CD4-positive, alpha-beta T cell (primary cell): ENCODE measurements around the gene CAMSAP1. TPM values are rescaled to one million over a fixed set of nuclear protein-coding genes. Genes with fewer than 3 reads are reported as not detected.

Experiments used
- ATAC-seq: fragments of 200-7000 bp; cut with Tn5 transposase; one replicate; pipeline ENCODE4 v1.10.0; 2022; ENCODE audit warnings: mild to moderate bottlenecking; ENCODE audit not compliant: poor library complexity
- CTCF ChIA-PET: fragments of 350-600 bp; sonication (Branson Sonifier 250); formaldehyde crosslinking; loops from one replicate; lab custom pipeline; 2021; ENCODE audit warnings: antibody characterized with exemption, inconsistent platforms; lab: Charles Lee
- POLR2A ChIA-PET: fragments of 350-600 bp; sonication (Branson Sonifier 250); formaldehyde crosslinking; loops from one replicate; lab custom pipeline; 2021; ENCODE audit warnings: antibody characterized with exemption, inconsistent platforms; lab: Charles Lee
- DNase-seq, 14 experiments: peaks; one replicate each; pipeline ENCODE4 v3.0.0-alpha.2; 2013 to 2020; ENCODE audit warnings: mixed read lengths in 2 of 14
- H3K27ac ChIP-seq, 2 donors: one replicate each; pipeline versions ENCODE4 v1.5.1 to v1.7.0; 2013; ENCODE audit warnings: low read length in 2 of 2, low read depth in 1 of 2, mild to moderate bottlenecking in 1 of 2
- H3K27me3 ChIP-seq, 2 experiments: 1 replicate in 1 of 2; 2 replicates in 1 of 2; pipeline versions ENCODE4 v1.6.1 to v1.7.0; 2013; ENCODE audit warnings: low read length in 2 of 2, control low read depth in 1 of 2, mild to moderate bottlenecking in 1 of 2, moderate library complexity in 1 of 2; ENCODE audit not compliant: insufficient read depth in 2 of 2, control insufficient read depth in 1 of 2
- H3K36me3 ChIP-seq: one replicate; pipeline ENCODE4 v1.6.1; 2013; ENCODE audit warnings: low read length, control low read depth; ENCODE audit not compliant: insufficient read depth
- H3K4me1 ChIP-seq: one replicate; pipeline ENCODE4 v1.6.1; 2013; ENCODE audit warnings: low read length, control low read depth; ENCODE audit not compliant: insufficient read depth
- H3K4me3 ChIP-seq: one replicate; pipeline ENCODE4 v1.5.1; 2013; ENCODE audit warnings: mild to moderate bottlenecking, low read length, moderate library complexity
- H3K9me3 ChIP-seq, 2 experiments: 1 replicate in 1 of 2; 2 replicates in 1 of 2; pipeline versions ENCODE4 v1.6.1 to v1.7.0; 2013; ENCODE audit warnings: low read length in 2 of 2, mild to moderate bottlenecking in 2 of 2, control low read depth in 1 of 2, moderate library complexity in 1 of 2; ENCODE audit not compliant: control insufficient read depth in 1 of 2, insufficient read depth in 1 of 2
- H3K27ac Mint-ChIP-seq: one replicate; pipeline ENCODE4 v1.8.0; 2020; ENCODE audit warnings: mixed read lengths
- H3K27me3 Mint-ChIP-seq: one replicate; pipeline ENCODE4 v1.8.0; 2021; ENCODE audit warnings: mixed read lengths
- H3K36me3 Mint-ChIP-seq: one replicate; pipeline ENCODE4 v1.8.0; 2021; ENCODE audit warnings: low read depth, mixed read lengths
- H3K4me1 Mint-ChIP-seq: one replicate; pipeline ENCODE4 v1.8.0; 2021; ENCODE audit warnings: low read depth, mixed read lengths
- H3K4me3 Mint-ChIP-seq: one replicate; pipeline ENCODE4 v1.8.0; 2020; ENCODE audit warnings: mild to moderate bottlenecking, mixed read lengths
- H3K9me3 Mint-ChIP-seq: one replicate; pipeline ENCODE4 v1.8.0; 2020; ENCODE audit warnings: mixed read lengths
- intact Hi-C, 2 experiments: fragments of 100-400 bp; cut with DNase I in 1 of 2; cut with micrococcal nuclease in 1 of 2; formaldehyde crosslinking; loops; one replicate each; pipeline versions ENCODE4 v1.15.1 to v1.9.0; 2023 to 2025; cut with DNase I, micrococcal nuclease
- total RNA-seq, 174 experiments: library from RNA in 2 of 174; stranded (reverse) in 2 of 174; gene quantifications; one replicate each; pipeline ENCODE4 v1.2.3 and lab custom pipeline; 2021 to 2026
- TF ChIP-seq, protein P1 (sequence below): fragments of 200-600 bp; IDR thresholded peaks from one replicate; pipeline ENCODE4 v1.8.0; 2022; ENCODE audit warnings: antibody characterized with exemption, mild to moderate bottlenecking

Gene CAMSAP1
- total RNA-seq, 2 experiments from 2014 or later = 16.8 to 18.2 TPM

DNA sequence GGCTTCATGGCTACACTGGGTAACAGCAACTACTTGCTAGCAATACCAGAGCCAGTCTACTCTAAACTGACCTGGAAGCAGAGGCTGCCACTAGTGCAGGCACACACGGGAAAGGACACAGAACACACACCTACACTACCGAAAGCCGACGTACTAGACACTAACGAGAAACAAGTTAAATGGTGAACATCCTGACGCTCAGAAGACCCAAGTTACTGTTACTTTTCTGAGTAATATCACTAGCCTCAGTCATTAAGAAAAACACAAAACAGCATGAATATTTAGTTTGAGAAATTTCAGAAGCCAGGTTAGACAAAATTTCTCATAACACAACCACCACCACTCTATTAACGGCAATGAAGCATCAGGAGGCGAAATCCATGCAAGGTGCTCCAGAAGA lies 44.5 kb downstream of the CAMSAP1 start:
- TF ChIP-seq, protein P1, sequence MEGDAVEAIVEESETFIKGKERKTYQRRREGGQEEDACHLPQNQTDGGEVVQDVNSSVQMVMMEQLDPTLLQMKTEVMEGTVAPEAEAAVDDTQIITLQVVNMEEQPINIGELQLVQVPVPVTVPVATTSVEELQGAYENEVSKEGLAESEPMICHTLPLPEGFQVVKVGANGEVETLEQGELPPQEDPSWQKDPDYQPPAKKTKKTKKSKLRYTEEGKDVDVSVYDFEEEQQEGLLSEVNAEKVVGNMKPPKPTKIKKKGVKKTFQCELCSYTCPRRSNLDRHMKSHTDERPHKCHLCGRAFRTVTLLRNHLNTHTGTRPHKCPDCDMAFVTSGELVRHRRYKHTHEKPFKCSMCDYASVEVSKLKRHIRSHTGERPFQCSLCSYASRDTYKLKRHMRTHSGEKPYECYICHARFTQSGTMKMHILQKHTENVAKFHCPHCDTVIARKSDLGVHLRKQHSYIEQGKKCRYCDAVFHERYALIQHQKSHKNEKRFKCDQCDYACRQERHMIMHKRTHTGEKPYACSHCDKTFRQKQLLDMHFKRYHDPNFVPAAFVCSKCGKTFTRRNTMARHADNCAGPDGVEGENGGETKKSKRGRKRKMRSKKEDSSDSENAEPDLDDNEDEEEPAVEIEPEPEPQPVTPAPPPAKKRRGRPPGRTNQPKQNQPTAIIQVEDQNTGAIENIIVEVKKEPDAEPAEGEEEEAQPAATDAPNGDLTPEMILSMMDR = no peak
- intact Hi-C loops = no loop called here
- CTCF ChIA-PET = no interaction called here

DNA sequence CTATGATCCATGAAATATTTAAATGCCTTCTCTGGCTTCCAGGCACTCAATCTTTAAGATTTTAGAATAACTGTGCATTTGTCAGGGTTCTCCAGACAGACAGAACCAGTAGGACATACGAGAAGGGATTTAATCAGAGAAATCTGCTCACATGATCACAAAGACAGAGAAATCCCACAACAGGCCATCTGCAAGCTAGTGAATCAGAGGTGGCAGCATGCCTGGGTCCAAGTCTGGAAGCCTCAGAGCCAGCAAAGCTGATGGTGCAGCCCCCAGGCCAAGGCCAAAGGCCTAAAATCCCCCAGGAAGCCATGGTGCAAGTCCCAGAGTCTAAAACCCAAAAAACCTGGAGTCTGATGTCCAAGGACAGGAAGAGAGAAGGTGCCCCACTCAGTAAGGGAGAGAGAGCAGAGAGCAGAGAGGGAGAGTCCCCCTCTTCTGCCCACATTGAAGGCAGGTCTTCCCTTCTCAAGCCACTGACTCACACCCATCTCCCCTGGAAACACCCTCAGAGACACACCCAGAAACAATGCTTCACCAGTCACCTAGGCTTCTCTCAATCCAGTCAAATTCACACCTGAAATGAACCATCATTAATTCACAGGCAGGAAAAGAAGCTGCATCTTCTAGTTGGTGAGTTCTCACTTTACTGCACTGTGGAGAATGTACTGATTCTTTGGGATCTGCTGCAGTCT lies 48.7 kb downstream of the CAMSAP1 start:
- no peaks in the 10 kb centered on the region for H3K4me1 ChIP-seq
- ATAC-seq = no peak
- Mint-ChIP-seq H3K36me3 (peaks cover 38% of the 10 kb centered on the region), H3K9me3 (no peaks in the 10 kb centered on the region), H3K27me3 (no peaks in the 10 kb centered on the region), H3K4me1 (no peaks in the 10 kb centered on the region), H3K4me3 (no peak overlapping the region), H3K27ac (no peak overlapping the region)
- H3K4me3 ChIP-seq = no peak overlapping the region
- no peaks in the 10 kb centered on the region for H3K27me3 ChIP-seq
- no peak for DNase-seq
- peaks cover 18% of the 10 kb centered on the region for H3K36me3 ChIP-seq
- no peaks in the 10 kb centered on the region for H3K9me3 ChIP-seq
- intact Hi-C loops = no loop called here
- CTCF ChIA-PET = no interaction called here
- TF ChIP-seq, protein P1 = no peak
- POLR2A ChIA-PET = no interaction called here
- H3K27ac ChIP-seq = no peak overlapping the region

More for the DNA sequence above, 44.5 kb downstream of the CAMSAP1 start:
- Histone ChIP-seq H3K9me3 (no peaks in the 10 kb centered on the region), H3K4me3 (no peak overlapping the region), H3K36me3 (peaks cover 3% of the 10 kb centered on the region), H3K27ac (no peak overlapping the region), H3K27me3 (no peaks in the 10 kb centered on the region), H3K4me1 (peaks cover 7% of the 10 kb centered on the region)
- Mint-ChIP-seq H3K4me3 (no peak overlapping the region), H3K4me1 (peaks cover 9% of the 10 kb centered on the region), H3K27ac (no peak overlapping the region), H3K9me3 (no peaks in the 10 kb centered on the region), H3K27me3 (no peaks in the 10 kb centered on the region), H3K36me3 (peaks cover 33% of the 10 kb centered on the region)
- DNase-seq = no peak
- ATAC-seq = no peak
- POLR2A ChIA-PET = no interaction called here

DNA sequence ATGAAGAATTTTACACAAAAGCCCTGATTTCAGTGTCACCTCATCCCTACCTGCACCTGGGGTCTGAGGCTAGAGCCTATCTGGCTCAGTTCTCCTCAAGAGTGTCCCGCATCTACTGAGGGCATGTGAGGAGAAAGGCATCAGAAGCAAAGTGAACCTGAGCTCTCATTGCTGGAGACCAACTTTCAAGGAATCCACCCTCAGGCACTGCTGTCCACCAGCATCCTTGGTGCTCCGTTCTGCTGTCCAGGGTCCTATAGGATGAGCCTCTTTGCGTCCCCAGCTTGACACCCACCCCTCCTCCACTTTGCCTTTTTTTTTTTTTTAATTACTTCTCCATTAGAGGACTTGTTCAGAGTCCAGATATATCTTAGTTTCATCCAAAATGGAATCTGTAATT lies 49.5 kb downstream of the CAMSAP1 start:
- H3K4me3 ChIP-seq = no peak overlapping the region
- H3K9me3 ChIP-seq = no peaks in the 10 kb centered on the region
- no peak for ATAC-seq
- Mint-ChIP-seq H3K9me3 (no peaks in the 10 kb centered on the region), H3K27ac (no peak overlapping the region), H3K4me1 (no peaks in the 10 kb centered on the region), H3K4me3 (no peak overlapping the region), H3K36me3 (peaks cover 41% of the 10 kb centered on the region), H3K27me3 (no peaks in the 10 kb centered on the region)
- CTCF ChIA-PET = no interaction called here
- no peaks in the 10 kb centered on the region for H3K4me1 ChIP-seq
- TF ChIP-seq, protein P1 = no peak
- no peak for DNase-seq
- peaks cover 18% of the 10 kb centered on the region for H3K36me3 ChIP-seq
- H3K27ac ChIP-seq = no peak overlapping the region
- intact Hi-C loops = no loop called here
- POLR2A ChIA-PET = no interaction called here
- H3K27me3 ChIP-seq = no peaks in the 10 kb centered on the region
